Glutamatergic neuron (in vitro differentiated cells): ENCODE results near the gene SYT17. TPM values are rescaled to one million over a fixed set of nuclear protein-coding genes. Genes with fewer than 3 reads are reported as not detected.
A peak's percentile ranks its signal among the peaks of the same experiment; 100 is the strongest.

Experiments
- DNase-seq: peaks from one replicate; pipeline ENCODE4 v3.0.0; 2022
- H3K27ac Mint-ChIP-seq: one replicate; pipeline ENCODE4 v1.8.0; 2020; ENCODE audit warnings: mild to moderate bottlenecking, mixed read lengths, inconsistent platforms; ENCODE audit not compliant: unreplicated experiment
- H3K27me3 Mint-ChIP-seq: one replicate; pipeline ENCODE4 v1.8.0; 2020; ENCODE audit warnings: mild to moderate bottlenecking, moderate library complexity, mixed read lengths, inconsistent platforms; ENCODE audit not compliant: unreplicated experiment
- H3K36me3 Mint-ChIP-seq: one replicate; pipeline ENCODE4 v1.8.0; 2020; ENCODE audit warnings: mild to moderate bottlenecking, mixed read lengths, inconsistent platforms; ENCODE audit not compliant: unreplicated experiment
- H3K4me1 Mint-ChIP-seq: one replicate; pipeline ENCODE4 v1.8.0; 2020; ENCODE audit warnings: mild to moderate bottlenecking, low read depth, mixed read lengths, inconsistent platforms; ENCODE audit not compliant: unreplicated experiment
- H3K4me3 Mint-ChIP-seq: one replicate; pipeline ENCODE4 v1.8.0; 2020; ENCODE audit warnings: mild to moderate bottlenecking, mixed read lengths, inconsistent platforms; ENCODE audit not compliant: unreplicated experiment
- H3K9me3 Mint-ChIP-seq: one replicate; pipeline ENCODE4 v1.8.0; 2020; ENCODE audit warnings: mild to moderate bottlenecking, moderate library complexity, mixed read lengths, inconsistent platforms; ENCODE audit not compliant: unreplicated experiment
- total RNA-seq: library from RNA; stranded (reverse); fragmentation: NEBNext Ultra II Directional; extraction: Animal tissue kit (Norgen Biotek cat#: 25700); gene quantifications from one replicate; pipeline ENCODE4 v1.2.1, GENCODE V29; 2021; ENCODE audit not compliant: unreplicated experiment
- TF ChIP-seq, protein P1 (sequence below): fragments of 200-600 bp; sonication (generic); IDR thresholded peaks from one replicate; pipeline ENCODE4 v1.5.0; 2021; ENCODE audit not compliant: partially characterized antibody, unreplicated experiment

Gene SYT17
- total RNA-seq, 1 donor from 2014 or later: 10.0 TPM

DNA sequence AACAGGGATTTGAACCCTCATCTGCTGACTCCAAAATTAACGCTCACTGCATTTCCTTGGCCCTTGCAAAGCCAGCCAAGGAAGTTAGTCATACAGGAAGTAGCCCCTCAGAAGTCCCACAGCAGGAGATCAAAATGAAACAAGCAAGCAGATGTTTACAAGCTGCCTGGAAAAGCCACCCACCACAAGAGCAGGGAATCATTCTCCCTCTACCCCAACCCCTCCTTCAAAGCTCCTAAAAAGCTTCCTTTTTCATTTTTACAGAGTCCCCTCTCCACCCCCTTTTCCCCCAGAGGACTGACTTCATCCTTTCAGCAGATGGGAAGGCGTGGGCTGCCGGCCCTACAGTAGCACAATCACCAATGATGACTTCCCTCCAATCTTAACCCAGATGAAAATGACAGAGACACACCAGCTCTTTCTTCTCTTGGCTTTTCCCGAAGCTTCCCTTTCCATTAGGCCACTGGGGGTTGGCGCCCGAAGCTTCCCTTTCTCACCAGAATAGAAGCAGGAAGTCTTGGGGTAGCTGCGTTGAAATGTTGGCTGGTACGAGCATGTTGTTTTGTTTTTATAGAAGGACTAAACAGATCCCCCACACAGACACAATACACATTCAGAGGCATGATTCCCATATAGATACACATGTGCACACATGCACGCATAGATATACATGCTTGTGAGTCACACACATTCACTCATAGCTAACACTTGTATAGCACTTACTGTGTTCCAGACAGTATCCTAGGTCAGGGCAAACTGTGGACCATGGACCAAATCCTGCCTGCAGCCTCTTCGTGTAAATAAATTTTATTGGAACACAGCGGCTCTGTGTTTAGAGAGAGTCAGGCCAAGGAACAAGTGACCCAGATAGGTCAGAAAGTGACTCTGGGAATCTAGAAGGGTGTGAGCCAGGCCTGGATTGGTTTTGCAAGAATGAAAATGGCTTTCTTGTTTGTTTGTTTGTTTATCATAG is 36.9 kb upstream of the SYT17 start:
- TF ChIP-seq, protein P1, sequence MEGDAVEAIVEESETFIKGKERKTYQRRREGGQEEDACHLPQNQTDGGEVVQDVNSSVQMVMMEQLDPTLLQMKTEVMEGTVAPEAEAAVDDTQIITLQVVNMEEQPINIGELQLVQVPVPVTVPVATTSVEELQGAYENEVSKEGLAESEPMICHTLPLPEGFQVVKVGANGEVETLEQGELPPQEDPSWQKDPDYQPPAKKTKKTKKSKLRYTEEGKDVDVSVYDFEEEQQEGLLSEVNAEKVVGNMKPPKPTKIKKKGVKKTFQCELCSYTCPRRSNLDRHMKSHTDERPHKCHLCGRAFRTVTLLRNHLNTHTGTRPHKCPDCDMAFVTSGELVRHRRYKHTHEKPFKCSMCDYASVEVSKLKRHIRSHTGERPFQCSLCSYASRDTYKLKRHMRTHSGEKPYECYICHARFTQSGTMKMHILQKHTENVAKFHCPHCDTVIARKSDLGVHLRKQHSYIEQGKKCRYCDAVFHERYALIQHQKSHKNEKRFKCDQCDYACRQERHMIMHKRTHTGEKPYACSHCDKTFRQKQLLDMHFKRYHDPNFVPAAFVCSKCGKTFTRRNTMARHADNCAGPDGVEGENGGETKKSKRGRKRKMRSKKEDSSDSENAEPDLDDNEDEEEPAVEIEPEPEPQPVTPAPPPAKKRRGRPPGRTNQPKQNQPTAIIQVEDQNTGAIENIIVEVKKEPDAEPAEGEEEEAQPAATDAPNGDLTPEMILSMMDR: no peak
- Mint-ChIP-seq H3K4me1 (peaks cover 40% of the 10 kb centered on the region), H3K27ac (peak overlapping the region; percentile 98), H3K36me3 (no peaks in the 10 kb centered on the region), H3K4me3 (peak overlapping the region; percentile 37), H3K9me3 (peaks cover 10% of the 10 kb centered on the region), H3K27me3 (peaks cover 6% of the 10 kb centered on the region)
- DNase-seq: peak; percentile 35

DNA sequence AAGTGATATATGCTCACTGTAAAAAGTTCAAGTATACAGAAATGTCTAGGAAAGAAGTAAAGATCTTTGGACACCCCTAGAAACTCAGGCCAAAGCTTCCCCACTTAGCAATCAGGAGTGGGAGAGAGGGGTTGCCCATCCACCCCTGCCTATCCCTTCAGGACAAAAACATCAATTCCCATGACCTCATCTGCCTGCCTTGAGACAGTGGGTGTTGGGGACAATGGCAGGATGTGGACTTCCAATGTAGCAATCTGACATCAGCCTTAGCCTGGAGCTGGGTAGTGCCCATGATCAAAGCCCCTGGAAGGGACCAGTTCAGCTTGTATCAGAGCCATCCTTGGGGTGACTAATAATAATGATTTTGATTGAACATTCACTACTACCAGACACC is 36.2 kb upstream of the SYT17 start:
- TF ChIP-seq, protein P1: no peak
- Mint-ChIP-seq H3K27me3 (peaks cover 6% of the 10 kb centered on the region), H3K27ac (peak overlapping the region; percentile 98)

GRCh38 chr16:19132255-19132654 is 35.8 kb upstream of the SYT17 start:
- TF ChIP-seq, protein P1: no peak
- Mint-ChIP-seq H3K4me3 (no peak overlapping the region), H3K27me3 (peaks cover 6% of the 10 kb centered on the region), H3K9me3 (peaks cover 8% of the 10 kb centered on the region), H3K36me3 (no peaks in the 10 kb centered on the region), H3K27ac (peak overlapping the region; percentile 98), H3K4me1 (peaks cover 42% of the 10 kb centered on the region)
- DNase-seq: no peak

More for the DNA sequence above, 36.2 kb upstream of the SYT17 start:
- no peaks in the 10 kb centered on the region for H3K36me3 Mint-ChIP-seq
- no peak overlapping the region for H3K4me3 Mint-ChIP-seq
- no peak for DNase-seq
- H3K9me3 Mint-ChIP-seq: peaks cover 8% of the 10 kb centered on the region
- peaks cover 42% of the 10 kb centered on the region for H3K4me1 Mint-ChIP-seq

DNA sequence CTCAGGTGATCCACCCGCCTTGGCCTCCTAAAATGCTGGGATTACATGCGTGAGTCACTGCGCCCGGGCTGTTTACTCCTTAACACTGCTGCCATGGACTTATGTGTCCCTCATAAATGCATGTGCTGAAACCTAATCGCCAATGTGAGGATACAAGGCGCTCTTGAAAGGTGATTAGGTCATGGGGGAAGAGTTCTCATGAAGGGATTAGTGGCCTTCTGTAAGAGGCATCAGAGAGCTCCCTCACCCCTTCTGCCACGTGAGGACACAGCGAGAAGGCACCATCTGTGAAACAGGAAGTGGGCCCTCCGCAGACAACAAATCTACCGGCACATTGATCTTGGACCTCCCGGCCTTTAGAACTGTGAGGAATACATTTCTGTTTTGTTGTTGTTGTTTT is 35.1 kb upstream of the SYT17 start:
- no peak for DNase-seq
- H3K9me3 Mint-ChIP-seq: peaks cover 8% of the 10 kb centered on the region
- no peaks in the 10 kb centered on the region for H3K36me3 Mint-ChIP-seq
- peaks cover 6% of the 10 kb centered on the region for H3K27me3 Mint-ChIP-seq
- H3K4me1 Mint-ChIP-seq: peaks cover 39% of the 10 kb centered on the region
- H3K4me3 Mint-ChIP-seq: no peak overlapping the region
- TF ChIP-seq, protein P1: no peak
- H3K27ac Mint-ChIP-seq: no peak overlapping the region

- H3K36me3 Mint-ChIP-seq: no peaks in the 10 kb centered on the region
- no peak overlapping the region for H3K27ac Mint-ChIP-seq
- no peak for DNase-seq
- TF ChIP-seq, protein P1: no peak
- H3K4me1 Mint-ChIP-seq: peaks cover 37% of the 10 kb centered on the region
- H3K4me3 Mint-ChIP-seq: no peak overlapping the region
- H3K27me3 Mint-ChIP-seq: peaks cover 6% of the 10 kb centered on the region
- H3K9me3 Mint-ChIP-seq: peaks cover 6% of the 10 kb centered on the region
Observed at GRCh38 chr16:19133600-19133999, 34.4 kb upstream of the SYT17 start.
